Tibial nerve (tissue), 4 donors: ENCODE data around the gene ST7L.

Source experiments
- EP300 ChIP-seq, 2 donors: sonication (generic); formaldehyde crosslinking; IDR thresholded peaks; one replicate each; pipeline ENCODE4 v1.6.1; 2017; ENCODE audit warnings: antibody characterized with exemption in 2 of 2, mild to moderate bottlenecking in 1 of 2
- POLR2A ChIP-seq, 2 donors: fragments of 450-650 bp; IDR thresholded peaks; one replicate each; pipeline ENCODE4 v1.6.1; 2017; ENCODE audit warnings: antibody characterized with exemption in 2 of 2, mild to moderate bottlenecking in 2 of 2, moderate library complexity in 2 of 2
- TF ChIP-seq, protein P1 (sequence below), 5 experiments: fragments of 200-600 bp in 3 of 5; fragments of 450-650 bp in 2 of 5; sonication (generic) in 3 of 5; IDR thresholded peaks; one replicate each; pipeline ENCODE4 v1.5.1; 2016 to 2019; ENCODE audit warnings: antibody characterized with exemption in 5 of 5, mild to moderate bottlenecking in 3 of 5, moderate library complexity in 2 of 5

DNA sequence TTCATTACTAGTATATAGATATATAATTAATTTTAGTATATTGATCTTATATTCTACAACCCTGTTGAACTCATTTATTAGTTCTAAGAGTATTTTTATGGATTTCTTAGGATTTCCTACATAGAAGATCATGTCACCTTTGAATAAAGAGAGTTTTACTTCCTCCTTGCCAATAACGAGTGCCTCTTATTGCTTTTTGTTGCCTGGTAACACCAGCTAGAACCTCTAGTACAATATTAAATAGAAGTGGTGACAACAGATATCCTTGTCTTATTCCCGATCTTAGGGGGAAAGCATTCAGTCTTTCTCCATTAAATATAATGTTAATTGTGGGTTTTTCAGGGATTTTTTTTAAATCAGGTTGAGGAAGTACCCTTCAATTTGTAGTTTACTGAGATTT is 69.4 kb downstream of the ST7L start:
- TF ChIP-seq, protein P1, sequence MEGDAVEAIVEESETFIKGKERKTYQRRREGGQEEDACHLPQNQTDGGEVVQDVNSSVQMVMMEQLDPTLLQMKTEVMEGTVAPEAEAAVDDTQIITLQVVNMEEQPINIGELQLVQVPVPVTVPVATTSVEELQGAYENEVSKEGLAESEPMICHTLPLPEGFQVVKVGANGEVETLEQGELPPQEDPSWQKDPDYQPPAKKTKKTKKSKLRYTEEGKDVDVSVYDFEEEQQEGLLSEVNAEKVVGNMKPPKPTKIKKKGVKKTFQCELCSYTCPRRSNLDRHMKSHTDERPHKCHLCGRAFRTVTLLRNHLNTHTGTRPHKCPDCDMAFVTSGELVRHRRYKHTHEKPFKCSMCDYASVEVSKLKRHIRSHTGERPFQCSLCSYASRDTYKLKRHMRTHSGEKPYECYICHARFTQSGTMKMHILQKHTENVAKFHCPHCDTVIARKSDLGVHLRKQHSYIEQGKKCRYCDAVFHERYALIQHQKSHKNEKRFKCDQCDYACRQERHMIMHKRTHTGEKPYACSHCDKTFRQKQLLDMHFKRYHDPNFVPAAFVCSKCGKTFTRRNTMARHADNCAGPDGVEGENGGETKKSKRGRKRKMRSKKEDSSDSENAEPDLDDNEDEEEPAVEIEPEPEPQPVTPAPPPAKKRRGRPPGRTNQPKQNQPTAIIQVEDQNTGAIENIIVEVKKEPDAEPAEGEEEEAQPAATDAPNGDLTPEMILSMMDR (IDR thresholded peaks at IDR 0.05), result no peak
- TF ChIP-seq POLR2A (IDR thresholded peaks at IDR 0.05) (no peak), EP300 (IDR thresholded peaks at IDR 0.05) (no peak)
